WI38 (cell line): ENCODE measurements around the gene OR2C3.
"Not testable (repeated sequence)": the region's sequence is repeated elsewhere in the genome, so short reads cannot be mapped to it uniquely, and the experiment has no call there.

Experiments
- H3K4me3 ChIP-seq: 2 replicates; pipeline ENCODE4 v1.5.1; 2011; ENCODE audit warnings: low read depth, mild to moderate bottlenecking, control low read depth, low read length
- TF ChIP-seq, protein P1 (sequence below): IDR thresholded peaks from 2 replicates; pipeline ENCODE4 v1.5.1; 2012; ENCODE audit warnings: low read depth, mild to moderate bottlenecking, control low read depth, low read length

The OR2C3 gene

DNA sequence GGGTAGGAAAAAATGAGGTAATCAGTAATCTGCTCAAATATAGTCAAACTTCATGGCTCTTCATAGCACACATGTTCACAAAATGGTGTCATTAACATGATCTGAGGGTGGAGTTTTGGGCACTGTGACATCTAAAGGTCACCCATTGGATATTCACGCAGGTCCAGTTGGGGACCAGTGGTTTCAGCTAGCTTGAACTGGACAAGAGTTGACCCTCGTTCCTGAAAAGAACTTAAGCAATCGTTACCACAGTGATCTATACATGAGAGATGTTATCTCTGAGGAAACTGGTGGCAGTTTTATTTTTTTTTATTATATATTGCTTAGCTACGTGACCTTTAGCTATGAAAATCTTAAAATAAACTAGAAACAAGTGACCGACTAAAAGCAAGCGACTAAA, 3.0 kb upstream of the OR2C3 start:
- H3K4me3 ChIP-seq = no peak overlapping the region
- TF ChIP-seq, protein P1, sequence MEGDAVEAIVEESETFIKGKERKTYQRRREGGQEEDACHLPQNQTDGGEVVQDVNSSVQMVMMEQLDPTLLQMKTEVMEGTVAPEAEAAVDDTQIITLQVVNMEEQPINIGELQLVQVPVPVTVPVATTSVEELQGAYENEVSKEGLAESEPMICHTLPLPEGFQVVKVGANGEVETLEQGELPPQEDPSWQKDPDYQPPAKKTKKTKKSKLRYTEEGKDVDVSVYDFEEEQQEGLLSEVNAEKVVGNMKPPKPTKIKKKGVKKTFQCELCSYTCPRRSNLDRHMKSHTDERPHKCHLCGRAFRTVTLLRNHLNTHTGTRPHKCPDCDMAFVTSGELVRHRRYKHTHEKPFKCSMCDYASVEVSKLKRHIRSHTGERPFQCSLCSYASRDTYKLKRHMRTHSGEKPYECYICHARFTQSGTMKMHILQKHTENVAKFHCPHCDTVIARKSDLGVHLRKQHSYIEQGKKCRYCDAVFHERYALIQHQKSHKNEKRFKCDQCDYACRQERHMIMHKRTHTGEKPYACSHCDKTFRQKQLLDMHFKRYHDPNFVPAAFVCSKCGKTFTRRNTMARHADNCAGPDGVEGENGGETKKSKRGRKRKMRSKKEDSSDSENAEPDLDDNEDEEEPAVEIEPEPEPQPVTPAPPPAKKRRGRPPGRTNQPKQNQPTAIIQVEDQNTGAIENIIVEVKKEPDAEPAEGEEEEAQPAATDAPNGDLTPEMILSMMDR = no peak

DNA sequence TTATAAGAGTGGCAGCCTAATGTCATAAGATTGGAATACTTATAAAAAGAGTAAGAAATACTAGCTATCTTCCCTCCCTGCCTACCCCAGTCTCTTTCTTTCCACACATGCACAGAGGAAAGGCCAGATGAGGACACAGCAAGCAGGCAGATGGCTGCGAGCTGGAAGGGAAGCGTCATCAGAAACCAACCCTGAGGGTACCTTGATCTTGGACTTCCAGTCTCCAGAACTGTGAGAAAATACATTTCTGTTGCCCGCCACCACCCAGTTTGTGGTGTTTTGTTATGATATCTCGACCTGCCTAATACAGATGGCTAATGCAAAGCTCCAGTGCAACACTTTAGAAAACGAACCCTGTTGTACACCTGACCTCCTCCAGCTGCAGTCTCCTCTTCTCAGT, 2.3 kb upstream of the OR2C3 start:
- TF ChIP-seq, protein P1 = no peak
- no peak overlapping the region for H3K4me3 ChIP-seq

DNA sequence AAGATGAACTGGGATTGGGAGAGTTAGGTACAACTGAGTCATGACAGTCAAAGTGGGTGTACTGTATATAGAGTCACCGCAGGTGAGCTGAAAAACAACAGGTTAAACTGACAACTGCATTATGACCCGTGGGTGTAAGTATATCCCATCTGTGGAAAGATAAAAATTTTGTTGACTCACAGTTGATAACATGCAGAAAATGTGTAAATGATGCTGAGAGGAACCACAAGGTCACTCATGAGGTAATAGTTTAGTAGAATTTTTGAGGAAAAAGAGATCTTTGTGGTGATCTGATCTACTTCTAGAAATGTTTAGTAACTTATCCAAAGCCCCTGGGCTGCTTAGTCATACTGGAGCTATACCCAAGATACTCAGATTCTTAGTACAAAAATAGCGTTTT, 838 bp downstream of the OR2C3 start:
- TF ChIP-seq, protein P1 = no peak
- H3K4me3 ChIP-seq = no peak overlapping the region

DNA sequence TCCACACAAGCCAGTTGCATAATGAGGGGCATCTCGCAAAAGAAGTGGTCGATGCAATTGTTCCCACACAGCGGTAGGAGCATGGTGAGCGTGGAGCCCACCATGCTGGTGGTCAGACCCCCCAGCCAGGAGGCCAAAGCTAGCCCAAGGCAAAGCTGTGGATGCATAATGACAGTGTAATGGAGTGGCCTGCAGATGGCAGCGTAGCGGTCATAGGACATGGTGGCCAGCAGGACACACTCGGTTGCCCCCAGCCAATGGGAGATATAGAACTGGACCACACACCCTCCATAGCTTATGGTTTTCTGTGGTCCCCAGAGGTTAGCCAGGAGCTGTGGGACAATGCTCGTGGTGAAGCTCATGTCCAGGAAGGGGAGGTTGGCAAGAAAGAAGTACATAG, 4.3 kb downstream of the OR2C3 start:
- no peak overlapping the region for H3K4me3 ChIP-seq
- TF ChIP-seq, protein P1 = no peak

DNA sequence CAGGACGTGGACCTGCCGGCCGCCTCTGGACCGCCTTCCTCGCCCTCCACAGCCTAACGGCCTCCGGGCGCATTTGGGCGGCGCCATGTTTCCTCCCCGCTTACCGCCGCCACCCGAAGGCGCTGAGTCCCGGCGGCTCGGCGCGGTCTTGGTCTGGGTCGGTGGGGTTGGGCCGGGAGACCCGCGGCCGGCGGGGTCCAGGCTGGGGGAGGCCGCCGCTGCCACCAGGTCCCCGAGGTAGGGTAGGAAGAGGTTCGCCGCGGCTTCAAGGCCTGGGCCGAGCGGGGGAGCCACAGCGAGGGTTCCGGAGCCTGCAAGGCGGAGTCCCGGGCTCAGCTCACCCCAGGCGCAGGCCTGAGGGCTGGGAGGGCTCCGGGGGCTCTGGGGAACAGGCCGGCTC, 5.5 kb downstream of the OR2C3 start:
- TF ChIP-seq, protein P1 = no peak
- no peak overlapping the region for H3K4me3 ChIP-seq

DNA sequence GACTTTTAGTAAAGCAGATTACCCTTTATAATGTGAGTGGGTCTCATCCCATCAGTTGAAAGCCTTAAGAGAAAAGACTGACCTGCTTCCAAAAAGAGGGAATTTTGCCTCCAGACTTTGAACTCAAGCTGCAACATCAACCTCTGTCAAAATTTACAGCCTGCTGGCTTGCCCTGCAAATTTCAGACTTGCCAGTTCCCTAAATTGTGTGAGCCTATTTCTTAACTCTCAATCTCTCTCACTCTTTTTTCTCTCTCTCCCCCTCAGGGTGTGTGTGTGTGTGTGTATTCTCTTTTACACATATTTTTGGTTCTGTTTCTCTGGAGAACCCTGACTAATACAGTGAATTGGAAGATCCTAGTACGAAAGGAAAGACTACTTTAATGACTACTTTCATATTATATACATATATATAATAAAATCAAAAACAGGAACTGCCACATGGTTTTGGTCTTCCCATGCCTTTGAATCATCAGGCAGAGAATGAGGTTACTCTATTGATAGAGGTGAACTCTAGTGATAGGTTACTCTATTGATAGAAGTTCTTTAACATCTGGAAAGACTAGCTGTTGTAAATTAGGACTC, 6.4 kb downstream of the OR2C3 start:
- TF ChIP-seq, protein P1 = no peak
- H3K4me3 ChIP-seq = no peak overlapping the region

DNA sequence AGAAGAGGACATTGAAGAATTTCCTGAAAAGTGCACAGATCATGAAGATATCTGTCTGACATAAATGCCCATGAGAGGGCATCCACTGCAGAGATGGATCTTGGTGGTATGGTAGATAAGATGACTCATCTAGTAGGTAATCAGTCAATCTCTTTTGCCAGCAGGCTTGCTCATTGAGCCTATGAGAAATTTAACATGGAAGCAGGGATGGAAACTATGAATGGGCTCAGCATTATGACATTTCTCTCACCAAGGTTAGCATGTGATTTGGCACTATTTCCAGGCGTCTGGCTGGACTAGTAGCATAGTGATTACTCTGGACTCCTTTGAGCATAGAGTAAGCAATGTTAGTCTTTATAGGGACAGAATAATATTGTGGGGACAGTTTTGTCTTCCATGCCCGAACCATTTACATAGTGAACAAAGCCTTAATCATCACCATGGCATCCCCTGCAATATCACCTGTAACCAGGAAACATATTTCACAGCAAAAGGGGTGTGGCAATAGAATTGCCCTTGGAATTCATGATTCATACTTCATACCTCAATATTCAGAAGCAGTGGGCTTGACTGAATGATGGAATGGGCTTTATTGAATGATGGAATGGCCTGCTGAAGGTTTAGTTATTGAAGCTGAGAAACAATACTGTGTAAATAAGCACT, 7.3 kb downstream of the OR2C3 start:
- TF ChIP-seq, protein P1 = no peak
- no peak overlapping the region for H3K4me3 ChIP-seq

DNA sequence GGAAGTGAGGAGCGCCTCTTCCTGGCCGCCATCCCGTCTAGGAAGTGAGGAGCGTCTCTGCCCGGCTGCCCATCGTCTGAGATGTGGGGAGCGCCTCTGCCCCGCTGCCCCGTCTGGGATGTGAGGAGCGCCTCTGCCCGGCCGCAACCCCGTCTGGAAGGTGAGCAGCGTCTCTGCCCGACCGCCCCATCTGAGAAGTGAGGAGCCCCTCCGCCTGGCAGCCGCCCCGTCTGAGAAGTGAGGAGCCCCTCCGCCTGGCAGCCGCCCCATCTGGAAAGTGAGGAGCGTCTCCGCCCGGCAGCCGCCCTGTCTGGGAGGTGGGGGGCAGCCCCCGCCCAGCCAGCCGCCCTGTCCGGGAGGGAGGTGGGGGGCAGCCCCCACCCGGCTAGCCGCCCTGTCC, 14.4 kb downstream of the OR2C3 start:
- not testable (repeated sequence) for H3K4me3 ChIP-seq
